GM21723 (cell line): ENCODE results near the gene NME7.
"Not testable (repeated sequence)": the region's sequence is repeated elsewhere in the genome, so short reads cannot be mapped to it uniquely, and the experiment has no call there.

Experiments used
- ATAC-seq: cut with Tn5 transposase; IDR thresholded peaks from one replicate; pipeline ENCODE4 v1.9.1; 2021; ENCODE audit warnings: mild to moderate bottlenecking, moderate library complexity; ENCODE audit not compliant: unreplicated experiment

NME7 gene

GRCh38 chr1:169367686-169368405 lies at the start of gene NME7, which contains the start of gene BLZF1:
NME7 (minus strand) TSS chr1:169367797; CDS start chr1:169367710, 87 bp downstream.
BLZF1 (plus strand) TSS chr1:169368195; CDS start chr1:169369523, 1,328 bp downstream.
- ATAC-seq, result peak; percentile 95

- no peak for ATAC-seq
Measured at GRCh38 chr1:169414952-169415351, 47.4 kb upstream of the NME7 start.

GRCh38 chr1:169408340-169408739 lies 40.7 kb upstream of the NME7 start:
- not testable (repeated sequence) for ATAC-seq

GRCh38 chr1:169402578-169402977 lies 35.0 kb upstream of the NME7 start:
- ATAC-seq, result not testable (repeated sequence)

- ATAC-seq, result no peak
Measured at GRCh38 chr1:169395955-169396354, 28.4 kb upstream of the NME7 start.

- no peak for ATAC-seq
Measured at GRCh38 chr1:169392406-169392805, 24.8 kb upstream of the NME7 start.

- peak; percentile 84 for ATAC-seq
Measured at GRCh38 chr1:169390303-169390702, 22.7 kb upstream of the NME7 start.

- ATAC-seq, result no peak
Measured at GRCh38 chr1:169387399-169387798, 19.8 kb upstream of the NME7 start.

GRCh38 chr1:169383449-169383848 lies 15.9 kb upstream of the NME7 start:
- ATAC-seq, result no peak

GRCh38 chr1:169381162-169381561 lies 13.6 kb upstream of the NME7 start:
- no peak for ATAC-seq

- ATAC-seq, result no peak
Measured at GRCh38 chr1:169371404-169371803, 3.8 kb upstream of the NME7 start.

GRCh38 chr1:169368406-169368769 lies 791 bp upstream of the NME7 start:
- ATAC-seq, result peak; percentile 19

GRCh38 chr1:169367096-169367685 lies 406 bp downstream of the NME7 start:
- ATAC-seq, result no peak

GRCh38 chr1:169364948-169365347 lies 2.6 kb downstream of the NME7 start:
- no peak for ATAC-seq

- ATAC-seq, result peak; percentile 42
Measured at GRCh38 chr1:169363046-169363730, 4.4 kb downstream of the NME7 start.

GRCh38 chr1:169361281-169361680 lies 6.3 kb downstream of the NME7 start:
- no peak for ATAC-seq

GRCh38 chr1:169360415-169360814 lies 7.2 kb downstream of the NME7 start:
- ATAC-seq, result no peak

GRCh38 chr1:169348383-169349036 lies 19.1 kb downstream of the NME7 start:
- ATAC-seq, result no peak

- ATAC-seq, result no peak
Measured at GRCh38 chr1:169347688-169348382, 19.8 kb downstream of the NME7 start.

- no peak for ATAC-seq
Measured at GRCh38 chr1:169346036-169346589, 21.5 kb downstream of the NME7 start.

- no peak for ATAC-seq
Measured at GRCh38 chr1:169345511-169345910, 22.1 kb downstream of the NME7 start.
